ENCODE measurements around the gene PPFIA4. TPM values are rescaled to one million over a fixed set of nuclear protein-coding genes. Genes with fewer than 3 reads are reported as not detected.

The PPFIA4 gene
- total RNA-seq, 1 experiment from 2014 or later: 21.1 TPM

DNA sequence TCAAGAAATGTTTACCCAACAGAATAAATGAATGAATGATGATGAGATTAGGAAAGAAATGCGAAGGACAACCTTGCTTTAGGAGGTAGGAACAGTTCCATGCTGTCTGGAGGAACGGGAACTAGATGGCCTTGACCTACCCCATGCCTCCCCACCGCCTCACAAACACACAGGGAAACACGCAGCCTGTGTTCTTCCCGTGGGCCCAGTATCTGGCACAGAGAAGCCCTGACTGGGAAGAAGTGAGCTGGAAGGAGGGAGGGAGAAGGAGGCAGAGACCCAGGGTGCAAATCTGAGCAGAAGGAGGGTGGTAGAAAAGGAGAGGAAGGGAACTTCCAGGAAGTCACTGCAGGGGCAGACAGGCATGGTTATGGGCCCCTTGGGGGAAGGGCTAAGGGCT is 97.7 kb downstream of the PPFIA4 start:
- CTCF ChIA-PET: interaction anchor here (0.9 to 8.2 kb wide), 6 partner anchors 8 to 144 kb away, joined by 3 to 132 read pairs (median 36); partner anchors contain the start of gene MYOG
- Mint-ChIP-seq H3K9me3 (no peaks in the 10 kb centered on the region), H3K4me3 (no peak overlapping the region), H3K27ac (no peak overlapping the region), H3K4me1 (peaks cover 30% of the 10 kb centered on the region), H3K27me3 (ENCODE audit: low read depth) (peaks cover 31% of the 10 kb centered on the region), H3K36me3 (no peaks in the 10 kb centered on the region)
- POLR2A ChIA-PET: no interaction called here
- DNase-seq (ENCODE audit: low spot score) (no peak), ATAC-seq (no peak)
- TF ChIP-seq, protein P1, sequence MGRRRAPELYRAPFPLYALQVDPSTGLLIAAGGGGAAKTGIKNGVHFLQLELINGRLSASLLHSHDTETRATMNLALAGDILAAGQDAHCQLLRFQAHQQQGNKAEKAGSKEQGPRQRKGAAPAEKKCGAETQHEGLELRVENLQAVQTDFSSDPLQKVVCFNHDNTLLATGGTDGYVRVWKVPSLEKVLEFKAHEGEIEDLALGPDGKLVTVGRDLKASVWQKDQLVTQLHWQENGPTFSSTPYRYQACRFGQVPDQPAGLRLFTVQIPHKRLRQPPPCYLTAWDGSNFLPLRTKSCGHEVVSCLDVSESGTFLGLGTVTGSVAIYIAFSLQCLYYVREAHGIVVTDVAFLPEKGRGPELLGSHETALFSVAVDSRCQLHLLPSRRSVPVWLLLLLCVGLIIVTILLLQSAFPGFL (CRISPR knock-in tag; IDR thresholded peaks at IDR 0.05; ENCODE audit: borderline replicate concordance): no peak
- TF ChIP-seq, protein P2, sequence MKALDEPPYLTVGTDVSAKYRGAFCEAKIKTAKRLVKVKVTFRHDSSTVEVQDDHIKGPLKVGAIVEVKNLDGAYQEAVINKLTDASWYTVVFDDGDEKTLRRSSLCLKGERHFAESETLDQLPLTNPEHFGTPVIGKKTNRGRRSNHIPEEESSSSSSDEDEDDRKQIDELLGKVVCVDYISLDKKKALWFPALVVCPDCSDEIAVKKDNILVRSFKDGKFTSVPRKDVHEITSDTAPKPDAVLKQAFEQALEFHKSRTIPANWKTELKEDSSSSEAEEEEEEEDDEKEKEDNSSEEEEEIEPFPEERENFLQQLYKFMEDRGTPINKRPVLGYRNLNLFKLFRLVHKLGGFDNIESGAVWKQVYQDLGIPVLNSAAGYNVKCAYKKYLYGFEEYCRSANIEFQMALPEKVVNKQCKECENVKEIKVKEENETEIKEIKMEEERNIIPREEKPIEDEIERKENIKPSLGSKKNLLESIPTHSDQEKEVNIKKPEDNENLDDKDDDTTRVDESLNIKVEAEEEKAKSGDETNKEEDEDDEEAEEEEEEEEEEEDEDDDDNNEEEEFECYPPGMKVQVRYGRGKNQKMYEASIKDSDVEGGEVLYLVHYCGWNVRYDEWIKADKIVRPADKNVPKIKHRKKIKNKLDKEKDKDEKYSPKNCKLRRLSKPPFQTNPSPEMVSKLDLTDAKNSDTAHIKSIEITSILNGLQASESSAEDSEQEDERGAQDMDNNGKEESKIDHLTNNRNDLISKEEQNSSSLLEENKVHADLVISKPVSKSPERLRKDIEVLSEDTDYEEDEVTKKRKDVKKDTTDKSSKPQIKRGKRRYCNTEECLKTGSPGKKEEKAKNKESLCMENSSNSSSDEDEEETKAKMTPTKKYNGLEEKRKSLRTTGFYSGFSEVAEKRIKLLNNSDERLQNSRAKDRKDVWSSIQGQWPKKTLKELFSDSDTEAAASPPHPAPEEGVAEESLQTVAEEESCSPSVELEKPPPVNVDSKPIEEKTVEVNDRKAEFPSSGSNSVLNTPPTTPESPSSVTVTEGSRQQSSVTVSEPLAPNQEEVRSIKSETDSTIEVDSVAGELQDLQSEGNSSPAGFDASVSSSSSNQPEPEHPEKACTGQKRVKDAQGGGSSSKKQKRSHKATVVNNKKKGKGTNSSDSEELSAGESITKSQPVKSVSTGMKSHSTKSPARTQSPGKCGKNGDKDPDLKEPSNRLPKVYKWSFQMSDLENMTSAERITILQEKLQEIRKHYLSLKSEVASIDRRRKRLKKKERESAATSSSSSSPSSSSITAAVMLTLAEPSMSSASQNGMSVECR (CRISPR knock-in tag; IDR thresholded peaks at IDR 0.05; ENCODE audit: borderline replicate concordance): no peak
- TF ChIP-seq OVOL2 (CRISPR knock-in tag; IDR thresholded peaks at IDR 0.05; ENCODE audit: borderline replicate concordance) (no peak), RORB (CRISPR knock-in tag; IDR thresholded peaks at IDR 0.05) (no peak), JAZF1 (CRISPR knock-in tag; IDR thresholded peaks at IDR 0.05) (no peak), JUN (CRISPR knock-in tag; IDR thresholded peaks at IDR 0.05) (no peak), ZNF263 (CRISPR knock-in tag; IDR thresholded peaks at IDR 0.05; ENCODE audit: low read depth) (no peak), ZNF232 (CRISPR knock-in tag; IDR thresholded peaks at IDR 0.05) (no peak), TCF7 (CRISPR knock-in tag; IDR thresholded peaks at IDR 0.05; ENCODE audit: low read depth) (no peak), CBFB (CRISPR knock-in tag; IDR thresholded peaks at IDR 0.05; ENCODE audit: low read depth) (no peak), IRF2 (CRISPR knock-in tag; IDR thresholded peaks at IDR 0.05; ENCODE audit: borderline replicate concordance, low read depth) (no peak), ZNF121 (CRISPR knock-in tag; IDR thresholded peaks at IDR 0.05) (no peak), PRRX2 (CRISPR knock-in tag; IDR thresholded peaks at IDR 0.05) (no peak), CREB1 (CRISPR knock-in tag; IDR thresholded peaks at IDR 0.05) (no peak), SP1 (CRISPR knock-in tag; conservative IDR thresholded peaks at IDR 0.05) (no peak)
- TF ChIP-seq, protein P3, sequence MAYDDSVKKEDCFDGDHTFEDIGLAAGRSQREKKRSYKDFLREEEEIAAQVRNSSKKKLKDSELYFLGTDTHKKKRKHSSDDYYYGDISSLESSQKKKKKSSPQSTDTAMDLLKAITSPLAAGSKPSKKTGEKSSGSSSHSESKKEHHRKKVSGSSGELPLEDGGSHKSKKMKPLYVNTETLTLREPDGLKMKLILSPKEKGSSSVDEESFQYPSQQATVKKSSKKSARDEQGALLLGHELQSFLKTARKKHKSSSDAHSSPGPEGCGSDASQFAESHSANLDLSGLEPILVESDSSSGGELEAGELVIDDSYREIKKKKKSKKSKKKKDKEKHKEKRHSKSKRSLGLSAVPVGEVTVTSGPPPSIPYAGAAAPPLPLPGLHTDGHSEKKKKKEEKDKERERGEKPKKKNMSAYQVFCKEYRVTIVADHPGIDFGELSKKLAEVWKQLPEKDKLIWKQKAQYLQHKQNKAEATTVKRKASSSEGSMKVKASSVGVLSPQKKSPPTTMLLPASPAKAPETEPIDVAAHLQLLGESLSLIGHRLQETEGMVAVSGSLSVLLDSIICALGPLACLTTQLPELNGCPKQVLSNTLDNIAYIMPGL (CRISPR knock-in tag; IDR thresholded peaks at IDR 0.05): no peak
- TF ChIP-seq, protein P4, sequence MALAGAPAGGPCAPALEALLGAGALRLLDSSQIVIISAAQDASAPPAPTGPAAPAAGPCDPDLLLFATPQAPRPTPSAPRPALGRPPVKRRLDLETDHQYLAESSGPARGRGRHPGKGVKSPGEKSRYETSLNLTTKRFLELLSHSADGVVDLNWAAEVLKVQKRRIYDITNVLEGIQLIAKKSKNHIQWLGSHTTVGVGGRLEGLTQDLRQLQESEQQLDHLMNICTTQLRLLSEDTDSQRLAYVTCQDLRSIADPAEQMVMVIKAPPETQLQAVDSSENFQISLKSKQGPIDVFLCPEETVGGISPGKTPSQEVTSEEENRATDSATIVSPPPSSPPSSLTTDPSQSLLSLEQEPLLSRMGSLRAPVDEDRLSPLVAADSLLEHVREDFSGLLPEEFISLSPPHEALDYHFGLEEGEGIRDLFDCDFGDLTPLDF (CRISPR knock-in tag; IDR thresholded peaks at IDR 0.05): no peak
- TF ChIP-seq, protein P5, sequence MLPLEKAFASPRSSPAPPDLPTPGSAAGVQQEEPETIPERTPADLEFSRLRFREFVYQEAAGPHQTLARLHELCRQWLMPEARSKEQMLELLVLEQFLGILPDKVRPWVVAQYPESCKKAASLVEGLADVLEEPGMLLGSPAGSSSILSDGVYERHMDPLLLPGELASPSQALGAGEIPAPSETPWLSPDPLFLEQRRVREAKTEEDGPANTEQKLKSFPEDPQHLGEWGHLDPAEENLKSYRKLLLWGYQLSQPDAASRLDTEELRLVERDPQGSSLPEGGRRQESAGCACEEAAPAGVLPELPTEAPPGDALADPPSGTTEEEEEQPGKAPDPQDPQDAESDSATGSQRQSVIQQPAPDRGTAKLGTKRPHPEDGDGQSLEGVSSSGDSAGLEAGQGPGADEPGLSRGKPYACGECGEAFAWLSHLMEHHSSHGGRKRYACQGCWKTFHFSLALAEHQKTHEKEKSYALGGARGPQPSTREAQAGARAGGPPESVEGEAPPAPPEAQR (CRISPR knock-in tag; IDR thresholded peaks at IDR 0.05): no peak
- TF ChIP-seq, protein P6, sequence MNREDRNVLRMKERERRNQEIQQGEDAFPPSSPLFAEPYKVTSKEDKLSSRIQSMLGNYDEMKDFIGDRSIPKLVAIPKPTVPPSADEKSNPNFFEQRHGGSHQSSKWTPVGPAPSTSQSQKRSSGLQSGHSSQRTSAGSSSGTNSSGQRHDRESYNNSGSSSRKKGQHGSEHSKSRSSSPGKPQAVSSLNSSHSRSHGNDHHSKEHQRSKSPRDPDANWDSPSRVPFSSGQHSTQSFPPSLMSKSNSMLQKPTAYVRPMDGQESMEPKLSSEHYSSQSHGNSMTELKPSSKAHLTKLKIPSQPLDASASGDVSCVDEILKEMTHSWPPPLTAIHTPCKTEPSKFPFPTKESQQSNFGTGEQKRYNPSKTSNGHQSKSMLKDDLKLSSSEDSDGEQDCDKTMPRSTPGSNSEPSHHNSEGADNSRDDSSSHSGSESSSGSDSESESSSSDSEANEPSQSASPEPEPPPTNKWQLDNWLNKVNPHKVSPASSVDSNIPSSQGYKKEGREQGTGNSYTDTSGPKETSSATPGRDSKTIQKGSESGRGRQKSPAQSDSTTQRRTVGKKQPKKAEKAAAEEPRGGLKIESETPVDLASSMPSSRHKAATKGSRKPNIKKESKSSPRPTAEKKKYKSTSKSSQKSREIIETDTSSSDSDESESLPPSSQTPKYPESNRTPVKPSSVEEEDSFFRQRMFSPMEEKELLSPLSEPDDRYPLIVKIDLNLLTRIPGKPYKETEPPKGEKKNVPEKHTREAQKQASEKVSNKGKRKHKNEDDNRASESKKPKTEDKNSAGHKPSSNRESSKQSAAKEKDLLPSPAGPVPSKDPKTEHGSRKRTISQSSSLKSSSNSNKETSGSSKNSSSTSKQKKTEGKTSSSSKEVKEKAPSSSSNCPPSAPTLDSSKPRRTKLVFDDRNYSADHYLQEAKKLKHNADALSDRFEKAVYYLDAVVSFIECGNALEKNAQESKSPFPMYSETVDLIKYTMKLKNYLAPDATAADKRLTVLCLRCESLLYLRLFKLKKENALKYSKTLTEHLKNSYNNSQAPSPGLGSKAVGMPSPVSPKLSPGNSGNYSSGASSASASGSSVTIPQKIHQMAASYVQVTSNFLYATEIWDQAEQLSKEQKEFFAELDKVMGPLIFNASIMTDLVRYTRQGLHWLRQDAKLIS (CRISPR knock-in tag; IDR thresholded peaks at IDR 0.05; ENCODE audit: borderline replicate concordance): no peak
- TF ChIP-seq, protein P7, sequence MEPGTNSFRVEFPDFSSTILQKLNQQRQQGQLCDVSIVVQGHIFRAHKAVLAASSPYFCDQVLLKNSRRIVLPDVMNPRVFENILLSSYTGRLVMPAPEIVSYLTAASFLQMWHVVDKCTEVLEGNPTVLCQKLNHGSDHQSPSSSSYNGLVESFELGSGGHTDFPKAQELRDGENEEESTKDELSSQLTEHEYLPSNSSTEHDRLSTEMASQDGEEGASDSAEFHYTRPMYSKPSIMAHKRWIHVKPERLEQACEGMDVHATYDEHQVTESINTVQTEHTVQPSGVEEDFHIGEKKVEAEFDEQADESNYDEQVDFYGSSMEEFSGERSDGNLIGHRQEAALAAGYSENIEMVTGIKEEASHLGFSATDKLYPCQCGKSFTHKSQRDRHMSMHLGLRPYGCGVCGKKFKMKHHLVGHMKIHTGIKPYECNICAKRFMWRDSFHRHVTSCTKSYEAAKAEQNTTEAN (CRISPR knock-in tag; IDR thresholded peaks at IDR 0.05): no peak
